K562 (cell line): ENCODE results near the gene PLEKHH2. TPM values are rescaled to one million over a fixed set of nuclear protein-coding genes. Genes with fewer than 3 reads are reported as not detected.
A peak's percentile ranks its signal among the peaks of the same experiment; 100 is the strongest.

Experiments used
- ARID1B ChIP-seq: fragments of 450-650 bp; IDR thresholded peaks from 2 replicates; pipeline ENCODE4 v1.6.1; 2016; ENCODE audit warnings: antibody characterized with exemption, mild to moderate bottlenecking, inconsistent platforms
- ATF1 ChIP-seq, 2 experiments: fragments of 450-650 bp in 1 of 2; IDR thresholded peaks; 2 replicates each; pipeline ENCODE4 v1.6.1; 2016; ENCODE audit warnings: missing compliant biosample characterization in 1 of 2, missing genetic modification characterization in 1 of 2
- CEBPB ChIP-seq: fragments of 450-650 bp; IDR thresholded peaks from 2 replicates; pipeline ENCODE4 v1.6.1; 2016; ENCODE audit warnings: missing genetic modification characterization, missing compliant biosample characterization
- CREB3 ChIP-seq: fragments of 450-650 bp; conservative IDR thresholded peaks from 2 replicates; pipeline ENCODE4 v1.6.1; 2016; ENCODE audit warnings: missing genetic modification characterization, low read depth, mild to moderate bottlenecking, missing compliant biosample characterization, moderate library complexity
- ETV5 ChIP-seq: sonication (generic); formaldehyde crosslinking; IDR thresholded peaks from 2 replicates; pipeline ENCODE4 v1.4.0; 2020; ENCODE audit warnings: low read depth, mild to moderate bottlenecking, missing genetic modification reagents
- HES1 ChIP-seq: fragments of 450-650 bp; IDR thresholded peaks from 2 replicates; pipeline ENCODE4 v1.6.1; 2016; ENCODE audit warnings: low read depth, mild to moderate bottlenecking, moderate library complexity
- HEY1 ChIP-seq: fragments of 250-450 bp; sonication (Bioruptor Pico); IDR thresholded peaks from 2 replicates; pipeline ENCODE4 v1.5.0; 2020; ENCODE audit warnings: mild to moderate bottlenecking, moderate library complexity, borderline replicate concordance
- HNRNPK ChIP-seq: fragments of 200-400 bp; formaldehyde crosslinking; IDR thresholded peaks from one replicate; pipeline ENCODE4 v1.6.1; 2018; ENCODE audit warnings: mild to moderate bottlenecking, low read depth, low read length; ENCODE audit not compliant: poor library complexity, severe bottlenecking
- ID3 ChIP-seq, 2 experiments: fragments of 250-450 bp in 1 of 2; fragments of 450-650 bp in 1 of 2; sonication (Bioruptor Pico) in 1 of 2; IDR thresholded peaks; 2 replicates each; pipeline versions ENCODE4 v1.6.1 to v1.8.0; 2016 to 2021; ENCODE audit warnings: mild to moderate bottlenecking in 2 of 2, moderate library complexity in 2 of 2, missing compliant biosample characterization in 1 of 2, missing genetic modification characterization in 1 of 2
- MNT ChIP-seq, 2 experiments: fragments of 450-650 bp; conservative IDR thresholded peaks; 2 replicates each; pipeline ENCODE4 v1.6.1; 2017; ENCODE audit warnings: mild to moderate bottlenecking in 2 of 2, moderate library complexity in 2 of 2
- POLR2AphosphoS5 ChIP-seq: IDR thresholded peaks from 2 replicates; pipeline ENCODE4 v1.6.1; 2011; ENCODE audit warnings: mild to moderate bottlenecking, low read depth, low read length, moderate library complexity; ENCODE audit not compliant: control insufficient read depth, insufficient read depth
- RBM14 ChIP-seq: fragments of 200-400 bp; formaldehyde crosslinking; IDR thresholded peaks from 2 replicates; pipeline ENCODE4 v1.6.1; 2018; ENCODE audit warnings: low read depth, mild to moderate bottlenecking, low read length, moderate library complexity, borderline replicate concordance; ENCODE audit not compliant: insufficient read depth
- SFPQ ChIP-seq: fragments of 200-400 bp; formaldehyde crosslinking; IDR thresholded peaks from 2 replicates; pipeline ENCODE4 v1.6.1; 2017; ENCODE audit warnings: mild to moderate bottlenecking, low read depth, low read length, moderate library complexity
- TAF7 ChIP-seq: fragments of 450-650 bp; IDR thresholded peaks from 2 replicates; pipeline ENCODE4 v1.6.1; 2016; ENCODE audit warnings: missing genetic modification characterization, missing compliant biosample characterization
- TEAD1 ChIP-seq, 2 experiments: fragments of 450-650 bp in 1 of 2; sonication (generic) in 1 of 2; formaldehyde crosslinking; IDR thresholded peaks; 2 replicates each; pipeline versions ENCODE4 v1.4.0 to v1.8.0; 2020 to 2022; ENCODE audit warnings: mild to moderate bottlenecking in 2 of 2, missing genetic modification reagents in 1 of 2
- USF1 ChIP-seq: sonication (generic); formaldehyde crosslinking; IDR thresholded peaks from 2 replicates; pipeline ENCODE4 v1.9.0; 2022; ENCODE audit warnings: mild to moderate bottlenecking, missing genetic modification reagents
- ZFX ChIP-seq: sonication (generic); formaldehyde crosslinking; IDR thresholded peaks from 2 replicates; pipeline ENCODE4 v1.8.0; 2022; ENCODE audit warnings: mild to moderate bottlenecking, missing genetic modification reagents, moderate library complexity
- ZNF212 ChIP-seq: fragments of 450-650 bp; formaldehyde crosslinking; IDR thresholded peaks from 2 replicates; pipeline ENCODE4 v1.4.0; 2020; ENCODE audit warnings: mild to moderate bottlenecking
- ZNF830 ChIP-seq: fragments of 250-450 bp; sonication (Bioruptor Pico); IDR thresholded peaks from 2 replicates; pipeline ENCODE4 v1.5.0; 2021; ENCODE audit warnings: mild to moderate bottlenecking
- polyA plus RNA-seq, 8 experiments: library from polyadenylated mRNA; depleted of rRNA in 4 of 8; stranded (reverse) in 5 of 8; unstranded in 3 of 8; fragments of >200 nt; fragmentation: Nextera tagmentation in 2 of 8; fragmentation: Illumina TruSeq in 1 of 8; extraction: Ambion mirVana in 2 of 8; extraction: Trizol in 1 of 8; gene quantifications; 2 replicates each; pipeline versions ENCODE4 v1.2.1 to v1.2.3, GENCODE V29; 2011 to 2014; ENCODE audit warnings: inconsistent platforms in 1 of 8, missing spikeins in 1 of 8
- total RNA-seq, 7 experiments: library from RNA; depleted of rRNA in 6 of 7; stranded (reverse); fragments of >200 nt in 6 of 7; fragmentation: Illumina TruSeq in 2 of 7; extraction: Trizol in 2 of 7; gene quantifications; 2 replicates each; pipeline versions ENCODE4 v1.2.1 to v1.2.3, GENCODE V29; 2011 to 2021; ENCODE audit warnings: low replicate concordance in 1 of 7

Gene PLEKHH2
- total and polyA plus RNA-seq, 9 of the 15 experiments (the other 6 are each of a cell fraction or from before 2014, with no cell fraction given): 0.77 to 13.5 (median 2.7) TPM

GRCh38 chr2:43724728-43725526 lies 87.9 kb downstream of the PLEKHH2 start (continued):
- TF ChIP-seq CREB3 (tag) (peak; percentile 77; the same call in 1 of the 2 replicates), ZNF212 (CRISPR knock-in tag) (0 out of 2 replicates have a peak, but pooled peaks have one; percentile 64), ZNF830 (CRISPR knock-in tag) (no peak), HNRNPK (no peak), TEAD1 (CRISPR knock-in tag; IDR thresholded peaks at IDR 0.05) (peak in 1 of 2 experiments; percentile 79; a peak in 1 of 4 replicates), ARID1B (peak; percentile 99), TAF7 (tag) (no peak), ETV5 (CRISPR knock-in tag) (no peak), POLR2AphosphoS5 (peak; percentile 97), HES1 (peak; percentile 95), RBM14 (no peak), USF1 (no peak), CEBPB (peak; percentile 52), HEY1 (no peak), ID3 (CRISPR knock-in tag; IDR thresholded peaks at IDR 0.05) (no peak), ID3 (tag; IDR thresholded peaks at IDR 0.05) (peak; percentile 63), ZFX (no peak), SFPQ (no peak), MNT (conservative IDR thresholded peaks at IDR 0.05) (peak in 1 of 2 experiments; percentile 66; a peak in 1 of 4 replicates), ATF1 (CRISPR knock-in tag; IDR thresholded peaks at IDR 0.05) (no peak), ATF1 (tag; IDR thresholded peaks at IDR 0.05) (peak; percentile 67)
